GM12892 (cell line): ENCODE results near the gene CAPZB.

Experiments used
- POLR2A ChIP-seq: IDR thresholded peaks from 2 replicates; pipeline ENCODE4 v1.6.1; 2011; ENCODE audit warnings: low read depth, low read length, control low read depth
- POLR2AphosphoS5 ChIP-seq: IDR thresholded peaks from 2 replicates; pipeline ENCODE4 v1.6.1; 2011; ENCODE audit warnings: low read depth, low read length, control low read depth
- TAF1 ChIP-seq: IDR thresholded peaks from 2 replicates; pipeline ENCODE4 v1.6.1; 2011; ENCODE audit warnings: low read depth, mild to moderate bottlenecking, control low read depth, low read length, borderline replicate concordance

- TF ChIP-seq POLR2A (no peak), POLR2AphosphoS5 (no peak), TAF1 (no peak)
These were observed 161.2 kb downstream of the CAPZB start for GRCh38 chr1:19323987-19324664.
